Measurements from ENCODE around the gene NCAPD2. TPM values are rescaled to one million over a fixed set of nuclear protein-coding genes. Genes with fewer than 3 reads are reported as not detected.

The NCAPD2 gene
- total RNA-seq, 2 experiments from 2014 or later, result 192 to 196 TPM

DNA sequence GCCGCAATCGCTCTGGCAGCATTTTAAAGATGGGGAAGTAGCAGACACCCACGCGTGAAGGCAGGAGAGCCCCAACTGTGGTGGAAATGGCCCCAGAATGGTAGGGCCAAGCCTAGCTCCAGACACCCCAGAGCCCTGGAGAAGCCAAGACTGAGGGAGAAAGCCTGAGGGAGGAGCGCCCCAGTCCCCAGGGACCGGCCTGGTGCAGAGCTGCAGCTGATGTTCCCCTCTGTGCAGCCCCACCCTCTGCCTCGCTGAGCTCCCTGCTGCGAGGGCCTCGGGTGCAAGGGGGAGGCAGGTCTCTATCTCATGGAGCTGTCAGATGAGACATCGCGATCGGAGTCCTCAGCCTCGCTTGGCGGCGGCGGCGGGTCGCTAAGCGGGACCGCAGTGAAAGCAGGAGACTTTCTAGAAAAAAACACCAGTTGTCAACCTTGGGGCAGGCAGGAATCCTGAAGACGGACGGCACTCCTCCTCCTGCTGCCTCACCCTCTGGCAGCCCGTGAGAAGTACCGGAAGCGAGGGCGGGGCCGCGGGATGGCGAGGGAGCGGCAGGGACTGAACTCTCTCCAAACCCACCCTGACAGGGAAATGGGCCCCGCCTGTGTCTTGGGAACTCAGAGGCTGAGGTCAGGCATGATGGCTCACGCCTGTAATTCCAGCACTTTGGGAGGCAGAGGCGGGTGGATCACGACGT, 46.4 kb downstream of the NCAPD2 start:
- Mint-ChIP-seq H3K36me3 (peaks cover 37% of the 10 kb centered on the region), H3K9me3 (no peaks in the 10 kb centered on the region), H3K4me3 (peak overlapping the region; percentile 51), H3K27ac (peak overlapping the region; percentile 81), H3K27me3 (no peaks in the 10 kb centered on the region), H3K4me1 (ENCODE audit: low read depth) (peaks cover 58% of the 10 kb centered on the region)
- CTCF ChIA-PET, result interaction anchor here (1.0 to 4.2 kb wide), 10 partner anchors 10 to 145 kb away, joined by 3 to 61 read pairs (median 4); partner anchors contain the start of genes IFFO1 and MRPL51
- POLR2A ChIA-PET, result interaction anchor here (0.9 to 6.3 kb wide), 12 partner anchors 9 to 144 kb away, joined by 3 to 54 read pairs (median 6); partner anchors contain the start of genes IFFO1 and NOP2
- intact Hi-C loops (cut with micrococcal nuclease), result loop anchor here (1.0 to 5.0 kb wide), 2 partner anchors 14 to 463 kb away; no protein-coding TSS in a partner anchor
- DNase-seq, result peak; percentile 73

DNA sequence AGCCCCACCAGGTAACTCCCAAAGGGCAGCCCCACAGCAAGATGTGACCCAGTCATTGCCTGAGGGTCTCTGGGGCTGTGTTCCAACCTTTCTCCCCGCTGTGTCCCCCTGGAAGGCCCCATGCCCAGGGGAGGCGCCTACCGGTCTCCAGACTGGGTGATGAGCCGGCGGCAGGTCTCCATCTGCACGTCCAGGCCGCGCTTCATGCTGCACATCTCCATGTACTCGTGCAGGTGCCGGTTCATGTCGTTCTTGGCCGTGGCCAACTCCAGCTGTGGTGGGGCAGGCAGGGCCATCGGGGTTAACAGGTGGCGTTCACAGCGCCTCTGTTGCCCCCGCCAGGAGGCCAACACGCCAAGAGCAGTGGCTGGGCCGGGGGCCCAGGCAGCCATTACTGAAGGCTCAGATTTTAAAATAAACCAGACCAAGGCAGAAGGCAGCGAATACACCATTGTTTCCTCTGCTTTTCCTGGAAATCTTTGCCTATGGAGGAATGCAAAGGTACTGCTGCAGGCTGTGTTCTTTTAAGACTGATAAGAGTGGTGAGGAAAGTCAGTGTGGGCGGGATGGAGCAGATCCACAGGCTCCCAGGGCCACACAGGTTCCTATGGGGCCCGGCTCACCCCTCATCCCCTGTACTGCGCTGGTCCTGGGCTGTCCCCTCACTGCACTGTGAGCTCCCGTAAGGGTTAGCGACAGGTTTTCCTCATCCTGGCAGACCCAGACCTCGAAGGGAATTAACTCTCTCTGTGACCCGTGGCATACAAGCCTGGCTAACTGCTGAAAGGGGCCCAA, 47.7 kb downstream of the NCAPD2 start:
- Mint-ChIP-seq H3K27ac (no peak overlapping the region), H3K9me3 (no peaks in the 10 kb centered on the region), H3K4me1 (ENCODE audit: low read depth) (peaks cover 52% of the 10 kb centered on the region), H3K4me3 (no peak overlapping the region), H3K27me3 (no peaks in the 10 kb centered on the region), H3K36me3 (peaks cover 32% of the 10 kb centered on the region)
- CTCF ChIA-PET, result interaction anchor here (1.0 to 4.2 kb wide), 3 partner anchors 12 to 118 kb away, joined by 3 to 52 read pairs (median 3); partner anchors contain the start of gene IFFO1
- DNase-seq, result no peak
- POLR2A ChIA-PET, result interaction anchor here (1.0 to 6.3 kb wide), 2 partner anchors 10 to 11 kb away, joined by 5 to 54 read pairs; partner anchors contain the start of gene IFFO1
- intact Hi-C loops (cut with micrococcal nuclease), result loop anchor here (5.0 kb wide), 1 partner anchor 464 kb away; no protein-coding TSS in a partner anchor

- CTCF ChIA-PET, result interaction anchor here (0.7 to 1.0 kb wide), 2 partner anchors 10 to 119 kb away, joined by 3 read pairs; no protein-coding TSS in a partner anchor
Measured at GRCh38 chr12:6542209-6543009, 48.5 kb downstream of the NCAPD2 start.

DNA sequence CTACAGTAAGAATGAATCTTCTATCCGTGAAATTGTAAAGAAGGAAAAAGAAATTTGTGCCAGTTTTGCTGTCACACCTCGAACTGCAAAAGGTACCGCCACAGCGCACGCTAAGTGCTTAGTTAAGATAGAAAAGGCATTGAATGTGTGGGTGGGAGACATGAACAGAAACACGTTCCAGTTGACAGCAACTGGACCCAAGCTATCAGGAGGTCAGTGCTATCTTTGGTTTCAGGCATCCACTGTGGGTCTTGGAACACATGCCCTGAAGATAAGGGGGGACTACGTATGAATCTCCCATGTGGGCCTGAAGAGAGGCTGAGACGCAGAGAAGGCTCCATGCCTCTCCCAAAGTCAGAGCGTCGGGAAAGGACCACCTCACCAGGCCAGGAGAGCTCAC, 52.1 kb downstream of the NCAPD2 start:
- POLR2A ChIA-PET, result no interaction called here
- H3K27ac Mint-ChIP-seq, result no peak overlapping the region

More at GRCh38 chr12:6542209-6543009, 48.5 kb downstream of the NCAPD2 start:
- no peaks in the 10 kb centered on the region for H3K9me3 Mint-ChIP-seq
- POLR2A ChIA-PET, result no interaction called here
- H3K27me3 Mint-ChIP-seq, result no peaks in the 10 kb centered on the region
- H3K4me3 Mint-ChIP-seq, result no peak overlapping the region
- peaks cover 44% of the 10 kb centered on the region for H3K4me1 Mint-ChIP-seq (ENCODE audit: low read depth)
- H3K36me3 Mint-ChIP-seq, result peaks cover 28% of the 10 kb centered on the region
- no peak overlapping the region for H3K27ac Mint-ChIP-seq
- intact Hi-C loops (cut with micrococcal nuclease), result loop anchor here (5.0 kb wide), 1 partner anchor 465 kb away; no protein-coding TSS in a partner anchor
- no peak for DNase-seq

GRCh38 chr12:6547566-6547965, 53.7 kb downstream of the NCAPD2 start:
- no peak overlapping the region for H3K4me3 Mint-ChIP-seq
- H3K9me3 Mint-ChIP-seq, result no peaks in the 10 kb centered on the region
- POLR2A ChIA-PET, result interaction anchor here (1.2 kb wide), 1 partner anchor 12 kb away, joined by 3 read pairs; no protein-coding TSS in a partner anchor
- no peaks in the 10 kb centered on the region for H3K27me3 Mint-ChIP-seq
- DNase-seq, result no peak
- no peak overlapping the region for H3K27ac Mint-ChIP-seq
- CTCF ChIA-PET, result no interaction called here
- H3K4me1 Mint-ChIP-seq (ENCODE audit: low read depth), result peaks cover 10% of the 10 kb centered on the region
- peaks cover 21% of the 10 kb centered on the region for H3K36me3 Mint-ChIP-seq
- intact Hi-C loops (cut with micrococcal nuclease), result no loop called here

More for the DNA sequence above, 52.1 kb downstream of the NCAPD2 start:
- intact Hi-C loops (cut with micrococcal nuclease), result no loop called here
- CTCF ChIA-PET, result interaction anchor here (0.6 to 1.0 kb wide), 2 partner anchors 17 to 117 kb away, joined by 3 to 4 read pairs; no protein-coding TSS in a partner anchor
- no peak for DNase-seq
- peaks cover 16% of the 10 kb centered on the region for H3K4me1 Mint-ChIP-seq (ENCODE audit: low read depth)
- H3K27me3 Mint-ChIP-seq, result no peaks in the 10 kb centered on the region
- H3K9me3 Mint-ChIP-seq, result no peaks in the 10 kb centered on the region
- peaks cover 21% of the 10 kb centered on the region for H3K36me3 Mint-ChIP-seq
- H3K4me3 Mint-ChIP-seq, result no peak overlapping the region

GRCh38 chr12:6547987-6548386, 54.1 kb downstream of the NCAPD2 start:
- H3K9me3 Mint-ChIP-seq, result no peaks in the 10 kb centered on the region
- intact Hi-C loops (cut with micrococcal nuclease), result no loop called here
- no peaks in the 10 kb centered on the region for H3K27me3 Mint-ChIP-seq
- no peak overlapping the region for H3K27ac Mint-ChIP-seq
- no peak for DNase-seq
- no peak overlapping the region for H3K4me3 Mint-ChIP-seq
- peaks cover 21% of the 10 kb centered on the region for H3K36me3 Mint-ChIP-seq
- ChIA-PET POLR2A (no interaction called here), CTCF (no interaction called here)
- H3K4me1 Mint-ChIP-seq (ENCODE audit: low read depth), result peaks cover 13% of the 10 kb centered on the region

DNA sequence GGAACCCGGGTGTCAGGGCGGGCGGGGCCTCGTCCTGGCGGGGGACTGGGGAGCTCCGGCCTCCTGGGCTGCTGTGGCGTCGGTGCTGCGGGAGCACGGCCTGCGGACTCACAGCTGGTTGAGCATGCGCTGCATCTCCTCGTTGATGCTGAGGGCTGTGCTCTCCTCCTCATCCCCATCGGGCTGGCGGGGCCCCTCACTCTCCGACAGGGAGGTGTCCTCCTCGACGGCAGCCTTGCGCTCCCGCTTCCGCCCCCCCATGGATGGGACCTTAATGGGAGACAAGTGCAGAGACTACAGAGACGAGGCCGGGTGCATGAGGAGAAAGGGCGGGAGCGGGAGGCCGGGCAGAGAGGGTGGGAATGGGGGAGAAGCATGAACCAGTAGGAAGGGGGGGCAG, 54.7 kb downstream of the NCAPD2 start:
- ChIA-PET POLR2A (no interaction called here), CTCF (interaction anchor here (1.3 kb wide), 1 partner anchor 10 kb away, joined by 3 read pairs; no protein-coding TSS in a partner anchor)
- intact Hi-C loops (cut with micrococcal nuclease), result no loop called here
- peaks cover 21% of the 10 kb centered on the region for H3K36me3 Mint-ChIP-seq
- no peak overlapping the region for H3K27ac Mint-ChIP-seq
- no peaks in the 10 kb centered on the region for H3K27me3 Mint-ChIP-seq
- no peak overlapping the region for H3K4me3 Mint-ChIP-seq
- no peaks in the 10 kb centered on the region for H3K9me3 Mint-ChIP-seq
- H3K4me1 Mint-ChIP-seq (ENCODE audit: low read depth), result peaks cover 18% of the 10 kb centered on the region
- DNase-seq, result no peak

DNA sequence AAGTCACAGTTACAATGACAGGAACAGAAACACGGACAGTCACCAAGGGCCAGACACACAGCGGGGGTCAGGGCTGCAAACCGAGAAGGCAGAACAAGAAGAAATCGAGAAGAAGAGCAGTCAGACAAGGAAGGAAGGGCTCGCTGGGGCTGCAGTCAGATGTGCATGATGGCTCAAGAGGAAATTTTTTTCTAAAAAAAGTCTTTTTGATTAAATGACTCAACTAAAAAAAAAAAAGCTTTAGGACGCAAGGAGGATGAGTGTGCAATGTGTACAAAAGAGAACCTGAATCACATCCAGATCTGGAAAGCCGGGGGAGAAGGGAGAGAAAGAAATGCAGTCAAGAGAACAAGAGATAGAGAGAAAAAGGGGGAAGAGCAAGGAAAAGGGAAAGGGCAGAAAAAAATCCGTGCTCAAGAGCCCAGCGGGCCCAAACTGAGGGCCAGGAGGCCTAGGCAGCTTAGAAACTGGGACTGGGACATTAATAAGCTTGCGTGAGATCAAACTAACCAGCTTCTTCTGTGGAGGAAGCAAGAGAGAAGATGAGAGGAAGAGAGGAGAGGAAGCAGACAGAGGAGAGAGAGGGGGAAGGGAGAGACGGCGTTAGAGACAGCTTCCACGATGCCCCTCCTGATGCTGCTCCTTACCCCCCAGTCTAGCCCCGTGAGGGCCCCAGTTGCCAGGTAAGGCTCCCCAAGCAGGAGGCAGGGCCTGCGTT, 55.2 kb downstream of the NCAPD2 start:
- Mint-ChIP-seq H3K27me3 (no peaks in the 10 kb centered on the region), H3K9me3 (no peaks in the 10 kb centered on the region), H3K4me3 (no peak overlapping the region), H3K36me3 (peaks cover 21% of the 10 kb centered on the region), H3K27ac (no peak overlapping the region), H3K4me1 (ENCODE audit: low read depth) (peaks cover 23% of the 10 kb centered on the region)
- ChIA-PET CTCF (interaction anchor here (0.6 to 1.5 kb wide), 7 partner anchors 9 to 57 kb away, joined by 3 to 5 read pairs (median 3); no protein-coding TSS in a partner anchor), POLR2A (interaction anchor here (0.6 to 0.7 kb wide), 2 partner anchors 98 to 248 kb away, joined by 3 read pairs; partner anchors contain the start of gene TAPBPL)
- DNase-seq, result no peak
- intact Hi-C loops (cut with micrococcal nuclease), result no loop called here

DNA sequence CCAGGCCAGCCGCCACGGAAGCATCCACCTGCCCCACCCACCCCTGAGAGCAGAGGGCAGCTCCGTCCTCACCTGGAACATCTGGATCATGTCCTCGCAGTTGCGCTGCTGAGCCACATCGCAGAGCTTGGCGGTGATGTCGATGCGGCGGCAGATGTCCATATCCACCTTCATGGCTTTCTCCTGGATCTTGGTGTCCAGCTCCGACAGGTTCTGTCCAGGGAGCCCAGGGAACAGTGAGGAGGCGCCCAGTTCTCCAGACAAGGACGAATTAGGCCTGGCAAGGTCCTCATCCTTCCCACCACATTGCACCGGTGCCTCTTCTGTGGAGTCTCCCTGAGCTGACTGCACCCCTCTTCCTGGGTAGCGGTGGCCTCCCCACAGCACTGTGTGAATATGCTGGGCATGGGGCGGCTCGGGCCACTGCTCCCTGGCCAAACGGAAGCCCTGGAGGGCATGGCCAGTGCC, 55.8 kb downstream of the NCAPD2 start:
- Mint-ChIP-seq H3K4me1 (ENCODE audit: low read depth) (peaks cover 29% of the 10 kb centered on the region), H3K36me3 (peaks cover 22% of the 10 kb centered on the region), H3K4me3 (no peak overlapping the region), H3K27ac (no peak overlapping the region), H3K27me3 (no peaks in the 10 kb centered on the region), H3K9me3 (no peaks in the 10 kb centered on the region)
- no peak for DNase-seq
- ChIA-PET POLR2A (interaction anchor here (0.6 kb wide), 1 partner anchor 247 kb away, joined by 3 read pairs; no protein-coding TSS in a partner anchor), CTCF (interaction anchor here (0.6 to 1.5 kb wide), 7 partner anchors 9 to 58 kb away, joined by 3 to 5 read pairs (median 3); no protein-coding TSS in a partner anchor)
- intact Hi-C loops (cut with micrococcal nuclease), result no loop called here

- no peak for DNase-seq
- peaks cover 34% of the 10 kb centered on the region for H3K4me1 Mint-ChIP-seq (ENCODE audit: low read depth)
- intact Hi-C loops (cut with micrococcal nuclease), result no loop called here
- H3K27ac Mint-ChIP-seq, result no peak overlapping the region
- H3K9me3 Mint-ChIP-seq, result no peaks in the 10 kb centered on the region
- POLR2A ChIA-PET, result interaction anchor here (0.8 to 6.0 kb wide), 2 partner anchors 12 to 104 kb away, joined by 3 to 54 read pairs; no protein-coding TSS in a partner anchor
- no peaks in the 10 kb centered on the region for H3K27me3 Mint-ChIP-seq
- peaks cover 22% of the 10 kb centered on the region for H3K36me3 Mint-ChIP-seq
- H3K4me3 Mint-ChIP-seq, result no peak overlapping the region
- CTCF ChIA-PET, result interaction anchor here (0.7 to 6.7 kb wide), 5 partner anchors 8 to 13 kb away, joined by 3 to 52 read pairs (median 3); no protein-coding TSS in a partner anchor
Measured at GRCh38 chr12:6550294-6551062, 56.6 kb downstream of the NCAPD2 start.

All from activated CD4-positive, alpha-beta memory T cell treated with anti-CD3 and anti-CD28 coated beads for 36 hours (primary cell).